ENCODE measurements around the gene MPC1. TPM values are rescaled to one million over a fixed set of nuclear protein-coding genes. Genes with fewer than 3 reads are reported as not detected.

MPC1 gene
- total RNA-seq (2014; rRNA removed; shearing (Covaris generic)), result 30.3 and 34.6 TPM in 2 replicates
- 19.4 and 20.2 TPM in 2 replicates for polyA plus RNA-seq (2015; cell fraction: cytosol; rRNA removed)
- 24.7 and 25.0 TPM in 2 replicates for polyA plus RNA-seq (2015; cell fraction: nucleus; rRNA removed)

DNA sequence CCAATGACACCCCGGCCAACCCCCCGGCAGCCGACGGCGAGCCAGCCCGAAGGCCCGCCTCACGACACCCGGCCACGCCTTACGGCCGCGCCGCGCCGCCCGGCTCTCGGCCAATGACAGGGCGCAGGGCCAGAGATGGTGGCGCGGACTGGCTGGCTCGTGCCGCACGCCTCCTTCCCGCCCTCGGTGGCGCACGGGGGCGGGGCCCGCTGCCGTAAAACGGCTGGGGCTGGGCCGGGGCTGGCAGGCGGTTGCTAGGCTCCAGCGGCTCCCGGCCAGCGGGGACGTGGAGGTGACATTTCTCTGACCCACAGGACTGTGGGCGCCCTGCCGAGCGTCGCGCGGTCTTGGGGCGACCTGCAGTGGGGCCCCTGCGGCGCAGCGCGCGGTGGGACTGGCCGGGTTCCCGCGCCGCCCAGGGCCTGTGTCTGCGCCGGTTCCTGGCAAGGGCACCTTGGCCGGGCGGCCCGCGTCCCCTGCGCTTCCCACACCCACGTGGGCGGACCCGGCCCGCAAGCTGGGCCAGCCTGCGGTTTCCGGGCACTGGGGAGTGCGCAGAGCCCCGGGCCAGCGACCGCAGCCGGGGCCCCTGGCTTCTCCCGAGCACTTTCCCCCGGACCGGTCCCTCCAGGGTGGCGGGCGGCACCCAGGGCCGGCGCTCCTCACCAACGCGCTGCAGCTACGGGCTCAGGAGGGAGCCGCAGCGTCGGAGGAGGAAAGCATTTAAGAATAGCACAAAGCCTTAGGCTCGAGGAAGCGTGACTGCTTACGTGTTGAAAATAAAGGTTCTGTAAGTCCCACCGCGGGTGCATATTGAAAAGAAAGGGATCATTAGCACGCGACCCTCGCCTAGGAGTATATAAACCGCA is at the start of gene MPC1:
TSS of gene MPC1 (minus strand) at position 8 of the 869 bp plus-strand sequence. CDS start 64 bp downstream, outside the sequence.
- in situ Hi-C loops (cut with HindIII; ENCODE audit: low pct_unique_long_range_greater_than_20kb, low sequenced_read_pairs), result no loop called here
- peak; percentile 92 for DNase-seq (ENCODE audit: low read depth, low spot score)

DNA sequence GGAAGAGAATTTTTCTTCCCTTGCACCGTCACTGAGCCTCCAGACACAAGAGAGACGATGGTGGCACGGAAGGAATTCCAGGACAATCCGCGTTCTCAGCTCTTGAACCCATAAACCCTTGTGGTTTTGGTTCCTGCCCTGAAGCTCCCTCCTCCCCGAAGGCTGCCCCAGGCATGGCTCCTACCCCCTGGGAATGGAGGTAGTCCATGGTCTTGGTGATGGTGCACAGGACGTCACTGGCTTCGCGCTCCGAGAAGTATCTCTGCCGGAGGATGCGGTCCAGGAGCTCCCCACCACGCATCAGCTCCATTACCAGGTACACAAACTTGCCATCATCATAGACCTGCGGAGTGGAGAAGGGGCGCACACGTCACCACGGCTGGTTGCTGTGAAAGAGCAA is 47.5 kb upstream of the MPC1 start:
- in situ Hi-C loops (cut with HindIII; ENCODE audit: low pct_unique_long_range_greater_than_20kb, low sequenced_read_pairs), result no loop called here
- DNase-seq (ENCODE audit: low read depth, low spot score), result no peak

DNA sequence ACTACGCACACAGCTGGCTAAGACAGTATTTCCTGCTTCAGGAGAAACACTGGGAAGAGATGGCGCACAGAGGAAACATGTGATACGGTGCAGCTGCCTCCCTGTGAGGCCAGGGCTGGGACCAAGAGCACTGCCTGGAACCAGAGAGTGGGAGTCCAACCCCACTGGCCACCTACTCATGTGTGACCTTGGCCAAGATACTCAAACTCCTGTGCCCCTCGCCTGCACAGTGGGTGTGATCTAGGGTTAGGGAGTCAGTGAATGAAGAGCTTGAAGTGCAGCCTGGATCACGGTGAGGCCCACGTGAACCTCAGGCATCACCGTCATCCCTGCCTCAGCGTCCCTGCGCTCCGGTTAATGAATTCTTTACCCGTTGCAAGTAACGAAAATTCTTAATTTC is 41.7 kb upstream of the MPC1 start:
- in situ Hi-C loops (cut with HindIII; ENCODE audit: low pct_unique_long_range_greater_than_20kb, low sequenced_read_pairs), result no loop called here
- DNase-seq (ENCODE audit: low read depth, low spot score), result no peak

DNA sequence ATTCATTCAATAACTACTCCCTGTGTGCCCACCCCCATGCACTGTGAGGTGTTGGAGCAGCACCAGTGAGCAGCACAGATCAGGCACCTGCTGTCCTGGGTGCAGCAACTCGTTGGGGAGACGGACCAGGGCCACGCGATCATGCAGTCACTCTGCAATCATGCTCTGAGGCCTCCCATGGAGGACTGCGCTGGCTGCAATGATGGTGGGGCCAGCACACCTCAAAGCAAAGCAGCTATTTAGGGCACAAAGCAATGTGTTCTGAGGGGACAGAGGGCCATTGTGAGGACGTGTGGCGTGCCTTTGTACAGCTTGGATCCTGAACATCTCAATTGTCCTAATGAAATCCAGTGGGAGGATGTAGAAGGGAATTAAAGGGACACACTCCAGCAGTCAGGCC is 41.0 kb upstream of the MPC1 start:
- in situ Hi-C loops (cut with HindIII; ENCODE audit: low pct_unique_long_range_greater_than_20kb, low sequenced_read_pairs), result no loop called here

DNA sequence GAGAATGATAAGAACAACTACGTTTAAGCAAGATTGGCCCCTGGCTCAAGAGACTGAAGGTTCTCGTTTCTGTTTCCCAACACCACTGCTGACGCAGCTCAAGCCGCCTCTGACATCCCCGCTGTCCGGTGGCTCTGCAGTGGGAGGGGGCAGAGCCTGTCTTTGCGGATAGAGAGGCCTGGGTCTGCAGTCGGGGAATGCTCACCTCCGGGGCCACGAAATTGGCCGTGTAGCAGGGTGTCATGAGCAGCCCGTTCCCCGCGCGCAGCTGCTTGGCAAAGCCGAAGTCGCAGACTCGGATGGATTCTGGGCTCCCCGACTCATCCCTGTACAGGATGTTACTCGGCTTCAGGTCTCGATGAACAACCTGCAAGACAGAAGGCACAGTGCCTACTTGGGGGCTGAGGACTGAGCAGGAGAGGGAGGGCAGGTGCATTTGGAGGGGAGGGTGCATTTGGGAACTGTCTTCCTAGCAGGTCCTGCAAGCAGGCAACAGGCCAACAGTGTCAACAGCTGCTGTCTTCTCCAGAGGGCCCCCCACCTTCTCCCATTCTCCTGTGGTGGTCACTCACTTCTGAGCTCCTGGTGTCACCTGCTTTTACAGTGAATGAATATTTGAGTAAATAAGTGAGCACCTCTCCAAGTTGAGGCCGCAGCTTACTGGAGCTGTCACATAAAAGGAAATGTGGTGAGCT is 40.5 kb upstream of the MPC1 start:
- in situ Hi-C loops (cut with HindIII; ENCODE audit: low pct_unique_long_range_greater_than_20kb, low sequenced_read_pairs), result no loop called here
- DNase-seq (ENCODE audit: low read depth, low spot score), result no peak

More for the DNA sequence above, 41.0 kb upstream of the MPC1 start:
- no peak for DNase-seq (ENCODE audit: low read depth, low spot score)

DNA sequence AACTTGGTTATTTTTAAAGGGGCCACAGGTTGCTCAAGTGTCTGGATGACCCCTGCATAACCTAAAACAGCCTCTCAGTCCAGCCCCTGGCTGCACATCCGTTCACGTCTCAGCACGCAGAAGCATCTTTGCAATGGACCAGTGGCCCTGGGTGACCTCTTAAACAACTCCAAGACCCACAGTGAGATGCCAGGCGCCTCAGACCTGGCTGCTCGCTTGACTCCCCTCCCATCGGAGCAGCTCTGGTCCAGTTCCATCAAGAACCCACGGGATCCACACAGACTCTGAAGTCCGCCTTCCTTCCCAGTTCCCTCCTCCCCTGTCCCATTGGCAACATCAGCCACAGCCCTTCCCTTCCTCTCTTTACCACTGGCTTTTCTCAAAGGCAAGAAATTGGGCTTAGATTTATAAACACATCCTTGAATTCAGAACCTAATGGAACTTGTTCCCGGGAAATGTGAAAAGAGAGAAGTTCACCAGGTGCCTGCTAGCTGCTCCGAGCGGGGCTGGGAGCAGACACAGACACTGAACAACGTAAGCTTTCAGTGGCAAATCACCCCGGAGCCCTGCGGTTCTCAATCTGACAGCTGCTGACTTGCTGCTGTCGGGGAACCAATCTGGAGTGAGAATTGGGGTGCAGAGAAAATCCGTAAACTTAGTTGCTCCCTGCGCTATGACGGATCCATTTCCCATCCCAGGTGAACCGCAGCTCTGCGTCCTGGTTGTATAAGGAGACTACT is 39.6 kb upstream of the MPC1 start:
- in situ Hi-C loops (cut with HindIII; ENCODE audit: low pct_unique_long_range_greater_than_20kb, low sequenced_read_pairs), result no loop called here
- no peak for DNase-seq (ENCODE audit: low read depth, low spot score)

DNA sequence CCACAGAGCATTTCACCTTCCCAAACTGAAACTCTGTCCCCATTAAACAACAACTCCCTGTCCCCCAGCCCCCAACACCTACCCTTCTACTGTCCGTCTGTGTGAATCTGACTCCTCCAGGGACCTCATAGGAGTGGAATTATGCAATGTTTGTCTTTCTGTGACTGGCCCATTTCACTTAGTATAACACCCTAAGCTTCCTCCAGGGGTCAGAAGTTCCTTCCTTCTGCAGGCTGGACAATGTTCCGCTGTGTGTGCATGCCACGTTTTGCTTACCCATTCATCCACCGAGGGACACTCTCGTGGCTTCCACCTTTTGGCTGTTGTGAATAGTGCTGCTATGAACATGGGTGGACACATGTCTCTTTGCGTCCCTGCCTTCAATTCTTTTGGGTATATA is 37.6 kb upstream of the MPC1 start:
- in situ Hi-C loops (cut with HindIII; ENCODE audit: low pct_unique_long_range_greater_than_20kb, low sequenced_read_pairs), result no loop called here
- peak; percentile 60 for DNase-seq (ENCODE audit: low read depth, low spot score)

DNA sequence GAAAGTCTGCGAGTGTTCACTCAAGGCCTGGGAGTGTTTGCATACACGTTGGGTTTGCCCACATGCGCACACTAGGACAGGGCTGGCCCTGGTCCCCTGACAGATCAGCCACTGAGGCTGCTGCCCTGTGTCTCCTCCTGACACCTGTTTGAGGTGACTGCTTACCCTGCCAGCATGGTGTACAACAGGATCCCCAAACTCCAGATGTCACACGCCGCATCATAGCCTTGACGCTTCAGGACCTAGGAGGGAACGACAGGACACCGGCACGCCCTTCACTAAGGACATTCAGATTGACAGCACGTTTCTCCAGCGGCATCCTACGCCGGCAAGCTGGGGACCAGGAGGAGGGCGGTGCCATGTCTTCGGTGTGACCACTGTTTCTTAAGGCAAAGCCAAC is 37.0 kb upstream of the MPC1 start:
- in situ Hi-C loops (cut with HindIII; ENCODE audit: low pct_unique_long_range_greater_than_20kb, low sequenced_read_pairs), result no loop called here
- no peak for DNase-seq (ENCODE audit: low read depth, low spot score)

DNA sequence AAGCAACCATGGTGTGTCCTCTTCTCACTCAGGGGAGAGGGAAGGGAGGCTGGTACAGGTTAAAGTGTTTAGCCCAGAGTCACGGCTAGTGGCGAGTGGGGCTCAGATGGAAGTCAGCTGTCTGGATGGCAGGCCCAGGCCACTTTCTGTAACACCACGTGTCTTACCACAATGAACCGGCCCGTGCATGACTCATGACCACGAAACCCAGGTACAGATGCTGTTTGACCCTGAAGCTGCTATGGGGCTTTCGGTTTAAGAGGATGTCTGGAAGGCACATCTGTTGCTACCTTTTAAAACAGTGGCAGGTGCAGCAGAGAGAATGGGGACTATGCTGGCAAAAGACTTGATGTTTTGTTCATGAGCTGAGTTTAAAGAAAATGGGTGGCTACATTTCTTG is 36.5 kb upstream of the MPC1 start:
- no peak for DNase-seq (ENCODE audit: low read depth, low spot score)
- in situ Hi-C loops (cut with HindIII; ENCODE audit: low pct_unique_long_range_greater_than_20kb, low sequenced_read_pairs), result no loop called here

DNA sequence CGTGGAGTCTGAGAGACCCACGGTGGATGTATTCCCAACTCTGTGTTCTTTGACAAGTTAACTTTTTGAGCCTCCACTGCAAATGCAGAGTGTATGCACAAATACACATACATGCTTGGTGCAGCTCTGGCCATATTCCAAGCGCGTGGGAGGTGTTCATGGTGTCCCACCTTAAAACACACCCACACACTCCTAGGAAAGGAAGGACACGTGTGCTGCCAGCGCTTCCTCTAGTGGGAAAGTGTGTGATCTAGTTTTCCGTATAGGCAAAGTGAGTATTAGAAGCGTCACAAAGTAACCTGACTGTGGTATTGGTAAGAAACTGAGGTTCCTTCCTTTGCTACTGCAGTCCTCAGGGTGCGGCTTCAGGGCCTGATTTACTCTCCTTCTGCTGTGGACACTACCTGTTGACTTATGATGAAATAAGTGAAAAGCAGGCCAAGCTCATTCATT is 36.0 kb upstream of the MPC1 start:
- in situ Hi-C loops (cut with HindIII; ENCODE audit: low pct_unique_long_range_greater_than_20kb, low sequenced_read_pairs), result no loop called here
- no peak for DNase-seq (ENCODE audit: low read depth, low spot score)

DNA sequence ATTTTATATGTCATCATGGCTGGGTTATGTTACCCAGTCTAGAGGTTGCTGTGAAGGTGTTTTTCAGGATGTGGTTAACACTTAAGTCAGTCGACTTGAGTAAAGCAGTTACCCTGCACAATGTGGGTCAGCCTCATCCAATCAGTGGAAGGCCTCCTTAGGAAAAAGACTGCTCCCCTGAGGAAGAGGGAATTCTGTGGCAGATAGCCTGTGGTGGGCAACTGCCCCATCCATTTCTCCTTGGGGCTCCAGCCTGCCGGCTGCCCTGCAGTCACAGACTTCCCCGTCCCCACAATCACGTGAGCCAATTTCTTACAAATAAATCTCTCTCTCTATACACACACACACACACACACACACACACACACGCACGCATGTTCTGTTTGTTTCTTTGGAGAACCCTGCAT is 34.5 kb upstream of the MPC1 start:
- no peak for DNase-seq (ENCODE audit: low read depth, low spot score)
- in situ Hi-C loops (cut with HindIII; ENCODE audit: low pct_unique_long_range_greater_than_20kb, low sequenced_read_pairs), result no loop called here

DNA sequence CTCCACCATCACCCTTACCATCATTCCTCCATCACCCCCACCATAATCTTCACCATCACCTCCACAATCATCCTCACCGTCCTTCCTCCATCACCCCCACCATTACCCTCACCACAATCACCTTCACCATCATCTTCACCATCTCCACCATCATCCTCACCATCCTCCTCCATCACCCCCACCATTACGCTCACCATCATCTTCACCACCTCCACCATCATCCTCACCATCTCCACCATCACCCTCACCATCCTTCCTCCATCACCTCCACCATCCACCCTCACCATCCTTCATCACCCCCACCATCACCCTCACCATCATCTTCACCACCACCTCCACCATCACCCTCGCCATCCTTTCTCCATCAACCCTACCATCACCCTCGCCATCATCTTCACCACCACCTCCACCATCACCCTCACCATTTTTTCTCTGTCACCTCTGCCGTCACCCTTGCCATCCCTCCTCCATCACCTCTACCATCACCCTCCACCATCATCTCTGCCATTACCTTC is 33.1 kb upstream of the MPC1 start:
- in situ Hi-C loops (cut with HindIII; ENCODE audit: low pct_unique_long_range_greater_than_20kb, low sequenced_read_pairs), result no loop called here

DNA sequence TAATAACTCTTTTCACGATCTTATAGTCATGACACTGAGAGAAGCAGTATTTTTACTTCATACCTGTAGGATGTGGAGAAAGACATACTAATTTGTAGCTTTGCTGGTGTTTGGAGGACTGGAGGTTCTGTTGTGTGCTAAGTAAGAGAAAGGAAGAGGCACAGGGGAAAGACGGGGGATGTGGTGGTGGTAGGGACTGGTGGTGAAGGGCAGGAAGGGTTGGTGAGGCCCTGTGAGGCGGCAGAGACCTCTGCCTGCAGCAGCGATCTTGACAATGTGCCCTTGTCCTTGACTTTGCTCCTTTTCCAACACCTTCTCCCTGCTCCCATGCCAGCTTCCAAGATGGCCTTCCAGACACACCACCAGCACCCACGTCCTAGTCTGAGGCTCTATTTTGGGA is 32.6 kb upstream of the MPC1 start:
- in situ Hi-C loops (cut with HindIII; ENCODE audit: low pct_unique_long_range_greater_than_20kb, low sequenced_read_pairs), result no loop called here
- no peak for DNase-seq (ENCODE audit: low read depth, low spot score)

More for the DNA sequence above, 33.1 kb upstream of the MPC1 start:
- no peak for DNase-seq (ENCODE audit: low read depth, low spot score)

DNA sequence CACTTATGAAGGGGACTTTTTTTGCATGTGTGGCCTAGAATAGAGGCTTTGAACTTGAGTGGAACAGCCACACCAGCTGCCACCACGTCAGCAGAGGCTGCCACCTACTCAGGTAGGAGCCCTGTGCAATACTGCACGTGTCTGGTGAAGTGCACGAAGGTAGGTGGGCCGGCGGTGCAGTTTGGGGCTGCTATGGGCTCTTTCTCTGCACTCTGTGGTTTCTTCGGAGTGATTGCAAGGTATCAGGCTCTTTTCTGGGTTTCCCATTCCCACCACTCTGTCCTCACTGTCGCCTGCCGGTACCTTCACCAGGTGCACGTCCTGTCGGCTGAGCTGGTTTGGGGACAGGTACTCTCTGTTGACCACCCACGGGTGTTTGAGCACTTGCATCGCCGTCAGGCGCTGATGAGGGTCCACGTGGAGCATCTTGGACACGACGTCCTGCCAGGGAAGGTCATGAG is 30.8 kb upstream of the MPC1 start:
- in situ Hi-C loops (cut with HindIII; ENCODE audit: low pct_unique_long_range_greater_than_20kb, low sequenced_read_pairs), result no loop called here
- DNase-seq (ENCODE audit: low read depth, low spot score), result no peak

DNA sequence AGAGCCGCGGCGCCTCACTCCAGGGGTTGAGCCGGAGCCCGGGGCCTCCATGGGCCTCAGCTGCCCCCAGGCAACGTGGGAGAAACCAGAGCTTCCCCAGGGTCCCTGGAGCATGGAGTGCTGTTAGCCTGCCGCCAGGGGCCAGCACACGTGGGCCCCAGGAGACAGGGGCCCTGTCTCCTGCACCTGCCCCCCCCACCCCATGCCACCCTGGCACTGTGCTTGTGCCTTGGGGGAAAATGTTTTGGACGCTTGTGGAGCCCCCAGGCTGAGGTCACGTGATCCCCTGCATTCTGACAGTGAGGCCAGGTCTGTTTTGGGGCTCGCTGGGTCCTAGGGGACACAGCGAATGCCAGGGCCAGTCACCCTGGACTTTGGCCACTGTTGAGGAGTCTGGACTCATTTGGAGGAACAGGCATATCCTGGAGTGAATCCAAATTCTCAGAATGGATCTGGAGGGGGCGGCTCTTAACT is 30.2 kb upstream of the MPC1 start:
- in situ Hi-C loops (cut with HindIII; ENCODE audit: low pct_unique_long_range_greater_than_20kb, low sequenced_read_pairs), result no loop called here
- DNase-seq (ENCODE audit: low read depth, low spot score), result no peak

DNA sequence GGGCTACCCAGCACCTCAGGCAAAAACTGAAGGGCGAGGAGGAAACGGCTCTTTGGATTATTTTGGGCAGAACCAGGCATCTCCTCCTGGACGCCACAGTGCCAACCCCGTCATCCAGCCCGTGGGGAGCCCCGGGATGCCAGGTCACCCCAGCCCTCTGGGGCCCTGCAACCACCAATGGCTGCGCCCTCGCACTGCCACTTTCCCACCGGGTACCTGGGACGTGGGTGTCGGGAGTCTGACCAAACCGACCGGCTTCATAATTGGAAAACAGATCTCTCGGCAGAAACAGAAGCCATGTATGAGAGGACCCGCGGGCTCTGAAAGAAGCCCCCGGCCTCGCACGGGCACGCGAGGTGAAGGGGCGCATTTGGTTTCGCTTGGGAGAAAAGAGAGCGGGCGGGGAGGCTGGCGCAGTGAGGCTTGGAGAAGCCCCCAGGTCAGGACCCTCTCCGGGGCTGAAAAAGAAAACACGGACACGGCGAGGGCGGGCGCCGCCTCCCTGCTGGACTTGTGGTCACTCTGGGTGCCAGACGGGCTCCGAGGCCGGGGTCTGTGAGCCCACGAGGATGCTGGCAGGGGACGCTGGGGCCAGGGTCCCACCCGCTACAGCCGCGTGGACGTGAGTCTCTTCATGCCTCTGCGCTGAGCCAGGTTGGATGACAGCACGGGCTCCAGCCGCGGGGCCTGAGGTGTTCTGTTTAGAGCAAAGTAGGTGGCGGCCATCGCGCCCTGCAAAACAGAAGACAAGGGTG is 29.6 kb upstream of the MPC1 start:
- no peak for DNase-seq (ENCODE audit: low read depth, low spot score)
- in situ Hi-C loops (cut with HindIII; ENCODE audit: low pct_unique_long_range_greater_than_20kb, low sequenced_read_pairs), result no loop called here

DNA sequence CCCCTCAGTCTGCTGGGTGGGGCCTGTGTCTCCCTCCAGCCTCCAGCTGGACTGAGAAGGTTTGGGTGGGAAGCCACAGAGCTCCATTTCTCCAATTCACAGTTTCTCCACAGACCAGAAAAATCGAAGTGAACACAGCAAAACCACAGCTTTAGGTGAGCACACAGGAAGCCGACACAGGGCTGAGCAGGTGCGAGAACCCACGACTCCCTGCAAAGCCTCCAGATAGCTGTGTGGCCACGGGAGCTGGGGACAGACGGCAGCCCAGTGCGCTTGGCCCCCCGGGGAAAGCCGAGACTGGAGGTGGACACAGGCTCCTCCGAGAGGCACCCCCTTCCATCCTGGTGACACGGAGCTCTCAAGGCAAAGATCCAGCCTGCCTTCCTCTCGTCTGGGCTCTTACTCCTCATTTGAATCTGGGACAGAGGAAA is 29.0 kb upstream of the MPC1 start:
- in situ Hi-C loops (cut with HindIII; ENCODE audit: low pct_unique_long_range_greater_than_20kb, low sequenced_read_pairs), result no loop called here
- DNase-seq (ENCODE audit: low read depth, low spot score), result no peak

All from SK-MEL-5 (cell line).